BJ (cell line): ENCODE results near the gene FANCC. TPM values are rescaled to one million over a fixed set of nuclear protein-coding genes. Genes with fewer than 3 reads are reported as not detected.

Experiments
- CTCF ChIA-PET: fragments of 350-600 bp; formaldehyde crosslinking; extraction: SDS; loops from one replicate; lab custom pipeline; 2021; ENCODE audit warnings: antibody characterized with exemption, inconsistent platforms; lab: Yijun Ruan, JAX
- POLR2A ChIA-PET: fragments of 300-600 bp; sonication (Branson Sonifier 250); formaldehyde crosslinking; extraction: SDS; loops from one replicate; lab custom pipeline; 2021; ENCODE audit warnings: antibody characterized with exemption; lab: Charles Lee
- DNase-seq: peaks from one replicate; pipeline ENCODE4 v3.0.0-alpha.2; 2011; ENCODE audit warnings: low read depth
- H3K27me3 ChIP-seq: 2 replicates; pipeline ENCODE4 v1.6.0; 2011; ENCODE audit warnings: low read length; ENCODE audit not compliant: control insufficient read depth, insufficient read depth
- H3K36me3 ChIP-seq: 2 replicates; pipeline ENCODE4 v1.5.1; 2011; ENCODE audit warnings: low read length; ENCODE audit not compliant: control insufficient read depth, insufficient read depth
- H3K4me3 ChIP-seq: 2 replicates; pipeline ENCODE4 v1.5.1; 2011; ENCODE audit warnings: low read depth, mild to moderate bottlenecking, control low read depth, low read length
- polyA plus RNA-seq: library from polyadenylated mRNA; depleted of rRNA; stranded (reverse); fragments of >200 nt; gene quantifications from 2 replicates; pipeline ENCODE4 v1.2.3, GENCODE V29; 2011
- TF ChIP-seq, protein P1 (sequence below): IDR thresholded peaks from 2 replicates; pipeline ENCODE4 v1.5.1; 2011; ENCODE audit warnings: low read depth, mild to moderate bottlenecking, control low read depth, inconsistent platforms, low read length, moderate library complexity; ENCODE audit not compliant: insufficient read depth

The FANCC gene
- polyA plus RNA-seq, 1 experiment: 6.1 TPM

GRCh38 chr9:95317893-95318211 is 343 bp upstream of the FANCC start:
- ChIA-PET POLR2A (interaction anchor here (0.7 kb wide), 1 partner anchor 669 kb away, joined by 4 read pairs; no protein-coding TSS in a partner anchor), CTCF (interaction anchor here (0.6 to 1.3 kb wide), 3 partner anchors 14 to 1429 kb away, joined by 3 read pairs; no protein-coding TSS in a partner anchor)
- Histone ChIP-seq H3K36me3 (no peaks in the 10 kb centered on the region), H3K27me3 (no peaks in the 10 kb centered on the region), H3K4me3 (peak overlapping the region; percentile 100)
- DNase-seq: no peak
- TF ChIP-seq, protein P1, sequence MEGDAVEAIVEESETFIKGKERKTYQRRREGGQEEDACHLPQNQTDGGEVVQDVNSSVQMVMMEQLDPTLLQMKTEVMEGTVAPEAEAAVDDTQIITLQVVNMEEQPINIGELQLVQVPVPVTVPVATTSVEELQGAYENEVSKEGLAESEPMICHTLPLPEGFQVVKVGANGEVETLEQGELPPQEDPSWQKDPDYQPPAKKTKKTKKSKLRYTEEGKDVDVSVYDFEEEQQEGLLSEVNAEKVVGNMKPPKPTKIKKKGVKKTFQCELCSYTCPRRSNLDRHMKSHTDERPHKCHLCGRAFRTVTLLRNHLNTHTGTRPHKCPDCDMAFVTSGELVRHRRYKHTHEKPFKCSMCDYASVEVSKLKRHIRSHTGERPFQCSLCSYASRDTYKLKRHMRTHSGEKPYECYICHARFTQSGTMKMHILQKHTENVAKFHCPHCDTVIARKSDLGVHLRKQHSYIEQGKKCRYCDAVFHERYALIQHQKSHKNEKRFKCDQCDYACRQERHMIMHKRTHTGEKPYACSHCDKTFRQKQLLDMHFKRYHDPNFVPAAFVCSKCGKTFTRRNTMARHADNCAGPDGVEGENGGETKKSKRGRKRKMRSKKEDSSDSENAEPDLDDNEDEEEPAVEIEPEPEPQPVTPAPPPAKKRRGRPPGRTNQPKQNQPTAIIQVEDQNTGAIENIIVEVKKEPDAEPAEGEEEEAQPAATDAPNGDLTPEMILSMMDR: no peak

GRCh38 chr9:95316794-95317118 is 753 bp downstream of the FANCC start:
- Histone ChIP-seq H3K36me3 (no peaks in the 10 kb centered on the region), H3K27me3 (no peaks in the 10 kb centered on the region), H3K4me3 (peak overlapping the region; percentile 100)
- ChIA-PET CTCF (interaction anchor here (1.3 kb wide), 1 partner anchor 16 kb away, joined by 3 read pairs; no protein-coding TSS in a partner anchor), POLR2A (interaction anchor here (0.6 kb wide), 1 partner anchor 1461 kb away, joined by 8 read pairs; no protein-coding TSS in a partner anchor)
- no peak for DNase-seq
- TF ChIP-seq, protein P1: peak; percentile 35

DNA sequence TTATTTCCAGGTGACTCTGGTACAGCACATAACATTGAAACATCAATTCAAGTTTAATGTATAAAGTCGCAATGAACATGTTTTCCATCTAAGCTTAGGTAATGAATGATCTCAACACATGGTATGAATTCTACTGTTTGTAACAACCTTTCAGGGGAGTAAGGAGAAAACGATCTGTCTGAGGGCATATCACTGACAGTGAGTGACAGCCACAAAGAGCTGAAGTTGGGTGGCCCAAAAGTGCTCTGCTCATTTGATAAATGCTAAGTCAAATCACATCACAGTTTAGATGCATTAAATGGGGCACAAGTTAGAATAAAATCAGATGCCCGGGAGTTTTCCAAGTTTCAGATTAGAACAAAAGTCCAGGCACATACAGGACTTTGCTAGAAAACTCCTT is 1.2 kb downstream of the FANCC start:
- peak overlapping the region; percentile 100 for H3K4me3 ChIP-seq
- ChIA-PET CTCF (no interaction called here), POLR2A (interaction anchor here (0.6 kb wide), 1 partner anchor 1461 kb away, joined by 8 read pairs; no protein-coding TSS in a partner anchor)
- DNase-seq: no peak
- H3K36me3 ChIP-seq: no peaks in the 10 kb centered on the region
- TF ChIP-seq, protein P1: no peak
- H3K27me3 ChIP-seq: no peaks in the 10 kb centered on the region

- Histone ChIP-seq H3K27me3 (no peaks in the 10 kb centered on the region), H3K4me3 (no peak overlapping the region), H3K36me3 (no peaks in the 10 kb centered on the region)
- POLR2A ChIA-PET: no interaction called here
- CTCF ChIA-PET: no interaction called here
- TF ChIP-seq, protein P1: no peak
- no peak for DNase-seq
These were observed 2.3 kb downstream of the FANCC start for GRCh38 chr9:95315108-95315746.

GRCh38 chr9:95313010-95313498 is 4.5 kb downstream of the FANCC start:
- DNase-seq: no peak
- peak overlapping the region; percentile 34 for H3K4me3 ChIP-seq
- TF ChIP-seq, protein P1: no peak
- H3K36me3 ChIP-seq: no peaks in the 10 kb centered on the region
- ChIA-PET POLR2A (no interaction called here), CTCF (interaction anchor here (0.6 kb wide), 1 partner anchor 1318 kb away, joined by 3 read pairs; no protein-coding TSS in a partner anchor)
- no peaks in the 10 kb centered on the region for H3K27me3 ChIP-seq
